HEK293 (cell line): ENCODE measurements around the gene TANGO2.
A peak's percentile ranks its signal among the peaks of the same experiment; 100 is the strongest.

Source experiments
- CTCF ChIA-PET: fragments of 350-600 bp; formaldehyde crosslinking; extraction: SDS; loops from one replicate; lab custom pipeline; 2021; ENCODE audit warnings: antibody characterized with exemption; lab: Yijun Ruan, JAX
- POLR2A ChIA-PET: fragments of 300-600 bp; formaldehyde crosslinking; extraction: SDS; loops from one replicate; lab custom pipeline; 2020; ENCODE audit warnings: antibody characterized with exemption, inconsistent platforms; lab: Yijun Ruan, JAX
- H3K27ac ChIP-seq: fragments of 200-500 bp; sonication (Bioruptor generic); 2 replicates; pipeline ENCODE4 v1.5.1; 2014; ENCODE audit warnings: low read depth, low read length, control low read depth, inconsistent platforms; ENCODE audit errors: extremely low read depth
- H3K36me3 ChIP-seq, 2 experiments: fragments of 200-500 bp in 1 of 2; sonication (Bioruptor generic) in 1 of 2; 1 replicate in 1 of 2; 2 replicates in 1 of 2; pipeline ENCODE4 v1.5.1; 2014 to 2017; ENCODE audit warnings: inconsistent platforms in 2 of 2, low read length in 2 of 2; ENCODE audit not compliant: control insufficient read depth in 2 of 2, insufficient read depth in 1 of 2
- H3K4me1 ChIP-seq: fragments of 200-500 bp; sonication (Bioruptor generic); 2 replicates; pipeline ENCODE4 v1.5.1; 2014; ENCODE audit warnings: mild to moderate bottlenecking, low read length, inconsistent platforms; ENCODE audit not compliant: control insufficient read depth, insufficient read depth
- H3K4me3 ChIP-seq: 2 replicates; pipeline ENCODE4 v1.5.1; 2011; ENCODE audit warnings: low read depth, mild to moderate bottlenecking, control low read depth, low read length, moderate library complexity
- H3K9me3 ChIP-seq: fragments of 200-500 bp; sonication (Bioruptor generic); 2 replicates; pipeline ENCODE4 v1.5.1; 2014; ENCODE audit warnings: low read depth, low read length, inconsistent platforms; ENCODE audit not compliant: control insufficient read depth, insufficient read depth
- BCL11A ChIP-seq: fragments of 450-650 bp; formaldehyde crosslinking; IDR thresholded peaks from 2 replicates; pipeline ENCODE4 v1.5.1; 2016; ENCODE audit warnings: low read depth, missing biosample characterization, missing genetic modification characterization
- HOXA7 ChIP-seq: sonication (generic); formaldehyde crosslinking; IDR thresholded peaks from 2 replicates; pipeline ENCODE4 v1.8.1; 2022; ENCODE audit warnings: missing genetic modification reagents, borderline replicate concordance
- HOXD13 ChIP-seq: sonication (generic); formaldehyde crosslinking; IDR thresholded peaks from 2 replicates; pipeline ENCODE4 v1.8.0; 2022; ENCODE audit warnings: missing genetic modification reagents, borderline replicate concordance
- REPIN1 ChIP-seq: fragments of 450-650 bp; formaldehyde crosslinking; IDR thresholded peaks from 2 replicates; pipeline ENCODE4 v1.5.1; 2017; ENCODE audit warnings: missing biosample characterization, missing genetic modification characterization, low read depth
- SP7 ChIP-seq: fragments of 450-650 bp; formaldehyde crosslinking; IDR thresholded peaks from 2 replicates; pipeline ENCODE4 v1.5.1; 2016; ENCODE audit warnings: missing biosample characterization, missing genetic modification characterization
- ZBTB7A ChIP-seq: fragments of 450-650 bp; formaldehyde crosslinking; IDR thresholded peaks from 2 replicates; pipeline ENCODE4 v1.5.1; 2016; ENCODE audit warnings: low read depth, missing biosample characterization, missing genetic modification characterization
- ZNF112 ChIP-seq: fragments of 450-650 bp; formaldehyde crosslinking; IDR thresholded peaks from 2 replicates; pipeline ENCODE4 v1.5.0; 2017; ENCODE audit warnings: missing biosample characterization, missing genetic modification characterization
- ZNF114 ChIP-seq: fragments of 450-650 bp; formaldehyde crosslinking; IDR thresholded peaks from 2 replicates; pipeline ENCODE4 v1.5.0; 2017; ENCODE audit warnings: missing biosample characterization, missing genetic modification characterization
- ZNF2 ChIP-seq: fragments of 450-650 bp; formaldehyde crosslinking; IDR thresholded peaks from 2 replicates; pipeline ENCODE4 v1.5.1; 2016; ENCODE audit warnings: missing biosample characterization, missing genetic modification characterization
- ZNF266 ChIP-seq: fragments of 450-650 bp; formaldehyde crosslinking; IDR thresholded peaks from 2 replicates; pipeline ENCODE4 v1.5.1; 2016; ENCODE audit warnings: missing biosample characterization, missing genetic modification characterization, low read depth
- ZNF292 ChIP-seq: fragments of 450-650 bp; formaldehyde crosslinking; IDR thresholded peaks from 2 replicates; pipeline ENCODE4 v1.5.1; 2016; ENCODE audit warnings: low read depth, missing biosample characterization, missing genetic modification characterization, borderline replicate concordance
- ZNF335 ChIP-seq: fragments of 450-650 bp; formaldehyde crosslinking; conservative IDR thresholded peaks from 2 replicates; pipeline ENCODE4 v1.5.1; 2016; ENCODE audit warnings: missing biosample characterization, missing genetic modification characterization
- ZNF341 ChIP-seq: fragments of 450-650 bp; formaldehyde crosslinking; IDR thresholded peaks from 2 replicates; pipeline ENCODE4; 2016; ENCODE audit warnings: low read depth, missing biosample characterization, missing genetic modification characterization
- ZNF350 ChIP-seq: fragments of 450-650 bp; formaldehyde crosslinking; IDR thresholded peaks from 2 replicates; pipeline ENCODE4 v1.5.0; 2017; ENCODE audit warnings: missing biosample characterization, mild to moderate bottlenecking, missing genetic modification characterization
- ZNF391 ChIP-seq: fragments of 450-650 bp; formaldehyde crosslinking; IDR thresholded peaks from 2 replicates; pipeline ENCODE4 v1.5.1; 2016; ENCODE audit warnings: low read depth, missing biosample characterization, missing genetic modification characterization, borderline replicate concordance
- ZNF416 ChIP-seq: fragments of 450-650 bp; formaldehyde crosslinking; IDR thresholded peaks from 2 replicates; pipeline ENCODE4 v1.5.1; 2016; ENCODE audit warnings: missing biosample characterization, missing genetic modification characterization
- ZNF510 ChIP-seq: fragments of 450-650 bp; formaldehyde crosslinking; IDR thresholded peaks from 2 replicates; pipeline ENCODE4 v1.5.1; 2018; ENCODE audit warnings: mild to moderate bottlenecking, missing genetic modification characterization, missing biosample characterization; ENCODE audit not compliant: insufficient replicate concordance
- ZNF548 ChIP-seq: fragments of 450-650 bp; formaldehyde crosslinking; IDR thresholded peaks from 2 replicates; pipeline ENCODE4 v1.5.1; 2016; ENCODE audit warnings: missing biosample characterization, missing genetic modification characterization
- ZNF555 ChIP-seq: fragments of 450-650 bp; formaldehyde crosslinking; conservative IDR thresholded peaks from 2 replicates; pipeline ENCODE4 v1.5.1; 2017; ENCODE audit warnings: missing biosample characterization, mild to moderate bottlenecking, missing genetic modification characterization, inconsistent platforms
- ZNF600 ChIP-seq: fragments of 450-650 bp; formaldehyde crosslinking; IDR thresholded peaks from 2 replicates; pipeline ENCODE4 v1.5.1; 2016; ENCODE audit warnings: missing biosample characterization, missing genetic modification characterization
- ZNF624 ChIP-seq: fragments of 450-650 bp; formaldehyde crosslinking; IDR thresholded peaks from 2 replicates; pipeline ENCODE4 v1.5.1; 2017; ENCODE audit warnings: missing biosample characterization, missing genetic modification characterization
- ZNF660 ChIP-seq: fragments of 450-650 bp; IDR thresholded peaks from 2 replicates; pipeline ENCODE4 v1.5.1; 2018; ENCODE audit warnings: missing biosample characterization, mild to moderate bottlenecking, missing genetic modification characterization
- ZNF677 ChIP-seq: fragments of 450-650 bp; IDR thresholded peaks from 2 replicates; pipeline ENCODE4 v1.5.0; 2018; ENCODE audit warnings: missing biosample characterization, mild to moderate bottlenecking, missing genetic modification characterization, moderate library complexity
- ZSCAN30 ChIP-seq: fragments of 450-650 bp; IDR thresholded peaks from 2 replicates; pipeline ENCODE4 v1.5.1; 2018; ENCODE audit warnings: missing biosample characterization, mild to moderate bottlenecking, missing genetic modification characterization, moderate library complexity
- TF ChIP-seq, protein P1 (sequence below): fragments of 450-650 bp; formaldehyde crosslinking; IDR thresholded peaks from 2 replicates; pipeline ENCODE4 v1.5.1; 2016; ENCODE audit warnings: missing biosample characterization, missing genetic modification characterization
- TF ChIP-seq, protein P2 (sequence below): fragments of 450-650 bp; formaldehyde crosslinking; IDR thresholded peaks from 2 replicates; pipeline ENCODE4 v1.5.1; 2017; ENCODE audit warnings: missing biosample characterization, missing genetic modification characterization
- TF ChIP-seq, protein P3 (sequence below): fragments of 450-650 bp; formaldehyde crosslinking; IDR thresholded peaks from 2 replicates; pipeline ENCODE4 v1.5.1; 2016; ENCODE audit warnings: missing biosample characterization, missing genetic modification characterization

Gene TANGO2

DNA sequence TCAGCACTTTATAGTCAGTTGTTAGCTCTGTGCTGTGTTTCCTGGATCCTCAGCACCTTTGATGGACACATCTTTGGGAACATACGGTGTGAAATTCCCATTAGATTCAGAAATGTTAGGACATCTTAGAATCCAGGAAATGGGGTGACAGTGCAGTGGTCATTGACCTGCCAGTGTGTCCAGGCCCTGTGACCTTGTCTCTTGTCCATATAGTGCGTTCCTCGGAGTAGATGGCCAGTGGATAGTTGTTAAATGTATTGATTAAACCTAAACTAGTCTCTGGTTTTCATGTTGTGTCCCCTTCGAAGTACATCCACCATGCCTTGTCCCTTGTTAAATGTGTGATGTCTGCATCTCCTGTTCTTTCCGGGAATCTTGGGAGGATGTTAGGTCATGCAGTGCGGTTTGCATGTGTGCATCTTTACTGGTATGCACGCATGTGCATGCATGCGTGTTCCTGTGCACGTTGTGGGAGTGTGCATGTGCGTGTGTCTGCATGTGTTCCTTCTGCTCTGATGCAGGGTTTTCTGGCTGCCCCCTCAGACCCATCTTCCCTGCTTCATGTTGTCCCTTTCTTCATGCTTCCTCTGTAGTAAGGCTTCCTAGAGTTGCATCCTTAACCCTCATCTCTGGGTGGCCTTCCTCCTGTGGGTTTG is 63.1 kb downstream of the TANGO2 start:
- TF ChIP-seq ZNF600 (tag by site-specific recombination) (no peak), ZNF114 (tag by site-specific recombination) (no peak), ZNF548 (tag by site-specific recombination) (no peak), ZNF2 (tag by site-specific recombination) (no peak), ZNF350 (tag by site-specific recombination) (no peak)
- TF ChIP-seq, protein P1, sequence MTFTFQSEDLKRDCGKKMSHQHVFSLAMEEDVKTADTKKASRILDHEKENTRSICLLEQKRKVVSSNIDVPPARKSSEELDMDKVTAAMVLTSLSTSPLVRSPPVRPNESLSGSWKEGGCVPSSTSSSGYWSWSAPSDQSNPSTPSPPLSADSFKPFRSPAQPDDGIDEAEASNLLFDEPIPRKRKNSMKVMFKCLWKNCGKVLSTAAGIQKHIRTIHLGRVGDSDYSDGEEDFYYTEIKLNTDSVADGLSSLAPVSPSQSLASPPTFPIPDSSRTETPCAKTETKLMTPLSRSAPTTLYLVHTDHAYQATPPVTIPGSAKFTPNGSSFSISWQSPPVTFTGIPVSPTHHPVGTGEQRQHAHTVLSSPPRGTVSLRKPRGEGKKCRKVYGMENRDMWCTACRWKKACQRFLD (tag by site-specific recombination), result no peak
- Histone ChIP-seq H3K4me1 (no peaks in the 10 kb centered on the region; the same call in 1 of the 2 replicates), H3K27ac (peak overlapping the region; percentile 20; the same call in 1 of the 2 replicates), H3K9me3 (no peaks in the 10 kb centered on the region), H3K4me3 (no peak overlapping the region), H3K36me3 (peaks cover 18 to 76% of the 10 kb centered on the region in 2 experiments)
- CTCF ChIA-PET, result interaction anchor here (0.6 to 2.6 kb wide), 9 partner anchors 10 to 112 kb away, joined by 3 to 11 read pairs (median 3); no protein-coding TSS in a partner anchor
- POLR2A ChIA-PET, result interaction anchor here (1.4 kb wide), 1 partner anchor 33 kb away, joined by 5 read pairs; the partner anchor contains the start of gene TRMT2A

GRCh38 chr22:20084547-20085413 is 63.9 kb downstream of the TANGO2 start:
- ChIA-PET POLR2A (interaction anchor here (0.7 kb wide), 1 partner anchor 34 kb away, joined by 3 read pairs; no protein-coding TSS in a partner anchor), CTCF (interaction anchor here (0.6 to 2.6 kb wide), 9 partner anchors 9 to 69 kb away, joined by 3 to 11 read pairs (median 4); no protein-coding TSS in a partner anchor)
- Histone ChIP-seq H3K27ac (peak overlapping the region; percentile 2), H3K9me3 (no peaks in the 10 kb centered on the region), H3K36me3 (peaks cover 18 to 84% of the 10 kb centered on the region in 2 experiments), H3K4me3 (no peak overlapping the region), H3K4me1 (no peaks in the 10 kb centered on the region; the same call in 1 of the 2 replicates)
- TF ChIP-seq ZNF2 (tag by site-specific recombination) (peak; percentile 47; the same call in 1 of the 2 replicates), HOXD13 (no peak), HOXA7 (CRISPR knock-in tag) (no peak), ZNF335 (tag by site-specific recombination) (peak; percentile 39; the same call in 1 of the 2 replicates), ZNF624 (tag by site-specific recombination) (no peak), ZNF416 (no peak), BCL11A (tag by site-specific recombination) (no peak), SP7 (tag by site-specific recombination) (peak; percentile 31; the same call in 1 of the 2 replicates), ZNF391 (tag by site-specific recombination) (no peak), ZNF677 (tag by site-specific recombination) (no peak), ZNF341 (tag by site-specific recombination) (no peak; the same call in 1 of the 2 replicates), ZNF292 (tag by site-specific recombination) (no peak), ZNF112 (tag by site-specific recombination) (no peak), ZNF555 (tag by site-specific recombination) (no peak), ZSCAN30 (tag by site-specific recombination) (no peak), ZBTB7A (tag by site-specific recombination) (no peak), ZNF660 (tag by site-specific recombination) (no peak), ZNF266 (tag by site-specific recombination) (no peak), ZNF510 (no peak), REPIN1 (tag by site-specific recombination) (no peak)
- TF ChIP-seq, protein P2, sequence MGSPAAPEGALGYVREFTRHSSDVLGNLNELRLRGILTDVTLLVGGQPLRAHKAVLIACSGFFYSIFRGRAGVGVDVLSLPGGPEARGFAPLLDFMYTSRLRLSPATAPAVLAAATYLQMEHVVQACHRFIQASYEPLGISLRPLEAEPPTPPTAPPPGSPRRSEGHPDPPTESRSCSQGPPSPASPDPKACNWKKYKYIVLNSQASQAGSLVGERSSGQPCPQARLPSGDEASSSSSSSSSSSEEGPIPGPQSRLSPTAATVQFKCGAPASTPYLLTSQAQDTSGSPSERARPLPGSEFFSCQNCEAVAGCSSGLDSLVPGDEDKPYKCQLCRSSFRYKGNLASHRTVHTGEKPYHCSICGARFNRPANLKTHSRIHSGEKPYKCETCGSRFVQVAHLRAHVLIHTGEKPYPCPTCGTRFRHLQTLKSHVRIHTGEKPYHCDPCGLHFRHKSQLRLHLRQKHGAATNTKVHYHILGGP, result no peak
- TF ChIP-seq, protein P3, sequence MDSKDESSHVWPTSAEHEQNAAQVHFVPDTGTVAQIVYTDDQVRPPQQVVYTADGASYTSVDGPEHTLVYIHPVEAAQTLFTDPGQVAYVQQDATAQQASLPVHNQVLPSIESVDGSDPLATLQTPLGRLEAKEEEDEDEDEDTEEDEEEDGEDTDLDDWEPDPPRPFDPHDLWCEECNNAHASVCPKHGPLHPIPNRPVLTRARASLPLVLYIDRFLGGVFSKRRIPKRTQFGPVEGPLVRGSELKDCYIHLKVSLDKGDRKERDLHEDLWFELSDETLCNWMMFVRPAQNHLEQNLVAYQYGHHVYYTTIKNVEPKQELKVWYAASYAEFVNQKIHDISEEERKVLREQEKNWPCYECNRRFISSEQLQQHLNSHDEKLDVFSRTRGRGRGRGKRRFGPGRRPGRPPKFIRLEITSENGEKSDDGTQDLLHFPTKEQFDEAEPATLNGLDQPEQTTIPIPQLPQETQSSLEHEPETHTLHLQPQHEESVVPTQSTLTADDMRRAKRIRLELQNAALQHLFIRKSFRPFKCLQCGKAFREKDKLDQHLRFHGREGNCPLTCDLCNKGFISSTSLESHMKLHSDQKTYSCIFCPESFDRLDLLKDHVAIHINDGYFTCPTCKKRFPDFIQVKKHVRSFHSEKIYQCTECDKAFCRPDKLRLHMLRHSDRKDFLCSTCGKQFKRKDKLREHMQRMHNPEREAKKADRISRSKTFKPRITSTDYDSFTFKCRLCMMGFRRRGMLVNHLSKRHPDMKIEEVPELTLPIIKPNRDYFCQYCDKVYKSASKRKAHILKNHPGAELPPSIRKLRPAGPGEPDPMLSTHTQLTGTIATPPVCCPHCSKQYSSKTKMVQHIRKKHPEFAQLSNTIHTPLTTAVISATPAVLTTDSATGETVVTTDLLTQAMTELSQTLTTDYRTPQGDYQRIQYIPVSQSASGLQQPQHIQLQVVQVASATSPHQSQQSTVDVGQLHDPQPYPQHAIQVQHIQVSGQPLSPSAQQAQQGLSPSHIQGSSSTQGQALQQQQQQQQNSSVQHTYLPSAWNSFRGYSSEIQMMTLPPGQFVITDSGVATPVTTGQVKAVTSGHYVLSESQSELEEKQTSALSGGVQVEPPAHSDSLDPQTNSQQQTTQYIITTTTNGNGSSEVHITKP, result no peak
